Measurements from ENCODE around the gene LDHD.

Gene LDHD

DNA sequence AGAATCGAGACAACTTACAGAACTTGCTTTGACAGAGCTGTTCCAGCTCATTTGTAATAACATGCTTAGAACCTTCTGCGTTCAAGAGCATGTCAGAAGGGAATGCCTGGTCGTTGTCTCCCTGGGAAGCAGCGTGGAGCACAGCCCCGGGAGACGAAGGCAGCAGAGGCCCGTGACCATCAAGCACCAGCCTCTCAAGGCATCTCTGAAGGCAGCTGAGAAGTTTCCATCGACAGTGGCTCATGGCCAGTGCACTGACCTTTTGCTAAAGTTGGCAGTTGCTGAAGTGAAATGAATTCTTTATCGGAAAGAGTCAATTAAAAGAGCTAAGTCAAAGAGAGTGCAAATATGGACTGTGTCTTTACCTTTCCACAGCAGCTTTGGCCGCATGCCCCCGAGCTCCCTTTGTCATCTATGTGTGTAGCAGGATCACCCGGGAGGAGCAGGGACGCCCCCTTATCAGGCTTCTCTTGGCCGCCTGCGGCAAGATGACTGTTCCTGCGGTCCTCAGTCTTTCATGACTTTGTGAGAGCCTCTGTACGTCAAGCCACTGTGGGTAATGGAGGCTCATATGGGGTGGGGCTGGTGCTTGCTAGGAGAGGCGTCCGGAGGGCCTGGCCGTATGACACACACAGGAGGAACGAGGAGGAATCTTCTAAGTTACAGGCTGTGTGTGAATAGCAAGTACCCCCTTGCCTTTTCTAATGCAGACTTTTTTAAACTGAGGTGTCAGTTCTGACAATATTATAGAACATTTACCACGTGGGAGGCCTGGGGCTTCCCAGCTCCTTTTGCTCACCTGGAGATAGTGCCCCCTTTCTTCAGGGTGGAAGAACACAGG is 54.2 kb downstream of the LDHD start:
- TF ChIP-seq EZH2phosphoT487 (conservative IDR thresholded peaks at IDR 0.05; ENCODE audit: low read length): no peak
- no peak for TF ChIP-seq CTCF (IDR thresholded peaks at IDR 0.05; ENCODE audit: insufficient read depth, low read length, poor library complexity, severe bottlenecking)
- H3K79me2 ChIP-seq (ENCODE audit: insufficient read depth, low read length): no peaks in the 10 kb centered on the region
- H3K36me3 ChIP-seq (ENCODE audit: low read length): no peaks in the 10 kb centered on the region
- H3F3A ChIP-seq (ENCODE audit: insufficient read depth): no peaks in the 10 kb centered on the region
- no peak overlapping the region for H2AFZ ChIP-seq (ENCODE audit: low read depth, low read length, severe bottlenecking)
- no peak overlapping the region for H3K9ac ChIP-seq (ENCODE audit: low read length)
- no peaks in the 10 kb centered on the region for H4K20me1 ChIP-seq (ENCODE audit: low read depth, low read length)
- no peak overlapping the region for H3K27ac ChIP-seq (ENCODE audit: low read depth, low read length)
- no peaks in the 10 kb centered on the region for H3K27me3 ChIP-seq (ENCODE audit: low read length)
- H3K9me2 ChIP-seq (replicated peaks; ENCODE audit: insufficient read depth, low read length): no peaks in the 10 kb centered on the region
- no peaks in the 10 kb centered on the region for H3K9me3 ChIP-seq (ENCODE audit: insufficient read depth, low read length)
- H3K4me3 ChIP-seq (ENCODE audit: insufficient read depth, low read length, poor library complexity, severe bottlenecking): no peak overlapping the region
- no peak overlapping the region for H3K4me2 ChIP-seq (ENCODE audit: low read depth, low read length, poor library complexity, severe bottlenecking)

Data from SU-DHL-6 (cell line).